PC-3 (cell line): Measurements from ENCODE around the gene CDC42EP3. TPM values are rescaled to one million over a fixed set of nuclear protein-coding genes. Genes with fewer than 3 reads are reported as not detected.
A peak's percentile ranks its signal among the peaks of the same experiment; 100 is the strongest.

Experiments used
- ATAC-seq: fragments of 200-7000 bp; cut with Tn5 transposase; 2 replicates; pipeline ENCODE4 v1.9.1; 2020; ENCODE audit warnings: mild to moderate bottlenecking, moderate library complexity
- BruUV-seq: library from RNA; stranded (reverse); fragments of 400-500 nt; replicated peaks from 2 replicates; lab custom pipeline; 2021; lab: Mats Ljungman, UMichigan
- CTCF ChIA-PET: fragments of 300-600 bp; sonication (Branson Sonifier 250); formaldehyde crosslinking; loops from one replicate; lab custom pipeline; 2022; ENCODE audit warnings: antibody characterized with exemption; lab: Charles Lee
- POLR2A ChIA-PET: fragments of 300-600 bp; sonication (Branson Sonifier 250); formaldehyde crosslinking; loops from one replicate; lab custom pipeline; 2022; ENCODE audit warnings: antibody characterized with exemption; ENCODE audit not compliant: unreplicated experiment; lab: Charles Lee
- DNase-seq: peaks from one replicate; pipeline ENCODE4 v3.0.0-alpha.2; 2015
- H2AFZ ChIP-seq: fragments of 300-600 bp; sonication (generic); 2 replicates; pipeline ENCODE4 v1.6.0; 2016; ENCODE audit warnings: antibody characterized with exemption, low read length
- H3F3A ChIP-seq: fragments of 300-600 bp; sonication (generic); one replicate; pipeline ENCODE4 v1.6.0; 2017; ENCODE audit warnings: antibody characterized with exemption, low read length, control low read depth, mild to moderate bottlenecking; ENCODE audit not compliant: unreplicated experiment
- H3K27ac ChIP-seq: fragments of 300-600 bp; sonication (generic); 2 replicates; pipeline ENCODE4 v1.5.1; 2016; ENCODE audit warnings: mild to moderate bottlenecking, low read length
- H3K27me3 ChIP-seq: fragments of 300-600 bp; sonication (generic); 2 replicates; pipeline ENCODE4 v1.6.1; 2016; ENCODE audit warnings: low read length, mixed read lengths
- H3K36me3 ChIP-seq: fragments of 300-600 bp; sonication (generic); 2 replicates; pipeline ENCODE4 v1.6.1; 2016; ENCODE audit warnings: low read depth, mixed run types, low read length, mixed read lengths
- H3K4me1 ChIP-seq: fragments of 300-600 bp; sonication (generic); 2 replicates; pipeline ENCODE4 v1.5.1; 2016; ENCODE audit warnings: low read length; ENCODE audit not compliant: insufficient read depth
- H3K4me2 ChIP-seq: fragments of 300-600 bp; sonication (generic); 2 replicates; pipeline ENCODE4 v1.6.0; 2016; ENCODE audit warnings: low read length
- H3K4me3 ChIP-seq: fragments of 300-600 bp; sonication (generic); 2 replicates; pipeline ENCODE4 v1.5.1; 2016; ENCODE audit warnings: mild to moderate bottlenecking, low read length, mixed read lengths
- H3K79me2 ChIP-seq: fragments of 300-600 bp; sonication (generic); 2 replicates; pipeline ENCODE4 v1.6.1; 2017; ENCODE audit warnings: low read length, mixed read lengths
- H3K9ac ChIP-seq: fragments of 300-600 bp; sonication (generic); 2 replicates; pipeline ENCODE4 v1.6.0; 2016; ENCODE audit warnings: mild to moderate bottlenecking, low read length
- H3K9me2 ChIP-seq: fragments of 300-600 bp; sonication (generic); replicated peaks from 2 replicates; pipeline ENCODE4 v1.6.1; 2016; ENCODE audit warnings: mixed run types, low read length, mixed read lengths
- H3K9me3 ChIP-seq: fragments of 300-600 bp; sonication (generic); 2 replicates; pipeline ENCODE4 v1.6.1; 2016; ENCODE audit warnings: low read length, mixed read lengths
- H4K20me1 ChIP-seq: fragments of 300-600 bp; sonication (generic); 2 replicates; pipeline ENCODE4 v1.6.1; 2016; ENCODE audit warnings: low read length, mixed read lengths
- CTCF ChIP-seq: fragments of 300-600 bp; sonication (generic); conservative IDR thresholded peaks from 2 replicates; pipeline ENCODE4 v1.5.1; 2017; ENCODE audit warnings: antibody characterized with exemption, low read depth, mild to moderate bottlenecking, low read length
- EZH2 ChIP-seq: fragments of 300-600 bp; sonication (generic); IDR thresholded peaks from one replicate; pipeline ENCODE4 v1.6.1; 2017; ENCODE audit warnings: antibody characterized with exemption, mild to moderate bottlenecking, low read length; ENCODE audit not compliant: unreplicated experiment
- EZH2phosphoT487 ChIP-seq: fragments of 300-600 bp; sonication (generic); IDR thresholded peaks from 2 replicates; pipeline ENCODE4 v1.6.1; 2018; ENCODE audit warnings: mild to moderate bottlenecking, antibody characterized with exemption, low read length, borderline replicate concordance
- intact Hi-C: fragments of 100-400 bp; cut with micrococcal nuclease; formaldehyde crosslinking; loops from 2 replicates; pipeline ENCODE4 v1.9.0; 2023
- total RNA-seq: library from RNA; depleted of rRNA; stranded (reverse); fragments of >200 nt; gene quantifications from 2 replicates; pipeline ENCODE4 v1.2.3, GENCODE V29; 2014

The CDC42EP3 gene
- total RNA-seq, 1 experiment from 2014 or later, result 28.4 TPM

GRCh38 chr2:37683921-37684780 lies 12.7 kb upstream of the CDC42EP3 start:
- Histone ChIP-seq H3K4me1 (peaks cover 10% of the 10 kb centered on the region; the same call in 1 of the 2 replicates), H3K9me3 (peaks cover 16% of the 10 kb centered on the region), H3K27me3 (no peaks in the 10 kb centered on the region), H3K36me3 (peaks cover 6% of the 10 kb centered on the region; the same call in 1 of the 2 replicates), H4K20me1 (no peaks in the 10 kb centered on the region), H3K4me2 (no peak overlapping the region), H2AFZ (0 out of 2 replicates have a peak overlapping the region, but pooled peaks have one; percentile 5), H3F3A (peaks cover 8% of the 10 kb centered on the region), H3K79me2 (no peaks in the 10 kb centered on the region), H3K9me2 (no peaks in the 10 kb centered on the region), H3K4me3 (0 out of 2 replicates have a peak overlapping the region, but pooled peaks have one; percentile 21), H3K27ac (peak overlapping the region; percentile 69), H3K9ac (0 out of 2 replicates have a peak overlapping the region, but pooled peaks have one; percentile 12)
- ChIA-PET POLR2A (no interaction called here), CTCF (no interaction called here)
- TF ChIP-seq CTCF, result no peak
- no peak for TF ChIP-seq EZH2phosphoT487
- no peak for TF ChIP-seq EZH2
- intact Hi-C loops, result loop anchor here (1.0 kb wide), 1 partner anchor 27 kb away; no protein-coding TSS in a partner anchor
- DNase-seq (peak; percentile 55), ATAC-seq (peak; percentile 88)
- no TSS peak for BruUV-seq

GRCh38 chr2:37683241-37683640 lies 11.8 kb upstream of the CDC42EP3 start:
- H3K27ac ChIP-seq, result peak overlapping the region; percentile 69
- CTCF ChIA-PET, result no interaction called here
- H3K9me3 ChIP-seq, result peaks cover 16% of the 10 kb centered on the region
- no peak overlapping the region for H3K9ac ChIP-seq
- peaks cover 8% of the 10 kb centered on the region; the same call in 1 of the 2 replicates for H3K4me1 ChIP-seq
- peaks cover 6% of the 10 kb centered on the region; the same call in 1 of the 2 replicates for H3K36me3 ChIP-seq
- no peaks in the 10 kb centered on the region for H3K79me2 ChIP-seq
- BruUV-seq, result no TSS peak
- DNase-seq, result no peak
- H3F3A ChIP-seq, result peaks cover 8% of the 10 kb centered on the region
- TF ChIP-seq CTCF, result no peak
- no peak for TF ChIP-seq EZH2
- no peak for TF ChIP-seq EZH2phosphoT487
- H2AFZ ChIP-seq, result no peak overlapping the region
- H3K4me3 ChIP-seq, result no peak overlapping the region
- H3K27me3 ChIP-seq, result no peaks in the 10 kb centered on the region
- POLR2A ChIA-PET, result no interaction called here
- intact Hi-C loops, result no loop called here
- no peak overlapping the region for H3K4me2 ChIP-seq
- ATAC-seq, result no peak
- H4K20me1 ChIP-seq, result no peaks in the 10 kb centered on the region
- H3K9me2 ChIP-seq, result no peaks in the 10 kb centered on the region

DNA sequence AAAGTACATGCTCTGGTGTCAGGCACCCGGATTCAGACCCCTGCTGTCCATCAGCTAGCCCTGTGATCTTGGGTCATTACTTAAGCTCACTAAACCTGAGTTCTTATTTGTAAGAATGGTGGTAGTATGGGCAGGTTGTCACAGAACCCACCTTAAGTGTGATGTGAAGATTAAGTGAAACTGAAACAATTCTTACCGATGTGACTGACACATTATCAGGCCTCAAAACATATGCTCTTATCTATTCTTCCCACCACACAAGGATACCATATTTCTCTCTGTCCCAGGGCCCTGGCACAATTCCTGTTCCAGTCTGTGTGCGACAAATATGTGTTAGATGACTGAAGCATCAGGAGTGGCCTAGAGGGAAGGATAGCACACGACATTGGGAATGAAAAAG lies 11.0 kb upstream of the CDC42EP3 start:
- TF ChIP-seq EZH2 (no peak), EZH2phosphoT487 (no peak), CTCF (no peak)
- DNase-seq (no peak), ATAC-seq (no peak)
- peaks cover 16% of the 10 kb centered on the region for H3K9me3 ChIP-seq
- ChIA-PET POLR2A (no interaction called here), CTCF (no interaction called here)
- no peak overlapping the region for H3K4me3 ChIP-seq
- no peak overlapping the region for H3K9ac ChIP-seq
- no peaks in the 10 kb centered on the region for H3K79me2 ChIP-seq
- peaks cover 6% of the 10 kb centered on the region; the same call in 1 of the 2 replicates for H3K36me3 ChIP-seq
- H3K4me2 ChIP-seq, result no peak overlapping the region
- H3K9me2 ChIP-seq, result no peaks in the 10 kb centered on the region
- no peak overlapping the region for H3K27ac ChIP-seq
- H3F3A ChIP-seq, result peaks cover 8% of the 10 kb centered on the region
- intact Hi-C loops, result no loop called here
- no peaks in the 10 kb centered on the region for H3K27me3 ChIP-seq
- H2AFZ ChIP-seq, result no peak overlapping the region
- no peaks in the 10 kb centered on the region for H4K20me1 ChIP-seq
- BruUV-seq, result no TSS peak
- peaks cover 8% of the 10 kb centered on the region; the same call in 1 of the 2 replicates for H3K4me1 ChIP-seq
